Caco-2 (cell line): ENCODE results near the gene PRX. TPM values are rescaled to one million over a fixed set of nuclear protein-coding genes. Genes with fewer than 3 reads are reported as not detected.

Experiments
- BruUV-seq: library from RNA; stranded (reverse); fragments of 400-500 nt; replicated peaks from 2 replicates; lab custom pipeline; 2021; lab: Mats Ljungman, UMichigan
- CTCF ChIA-PET: fragments of 300-600 bp; sonication (Branson Sonifier 250); formaldehyde crosslinking; loops from one replicate; lab custom pipeline; 2022; ENCODE audit warnings: antibody characterized with exemption; lab: Charles Lee
- POLR2A ChIA-PET: fragments of 300-600 bp; sonication (Branson Sonifier 250); formaldehyde crosslinking; loops from one replicate; lab custom pipeline; 2022; ENCODE audit warnings: antibody characterized with exemption; lab: Charles Lee
- DNase-seq, 2 experiments: peaks; one replicate each; pipeline versions ENCODE4 v3.0.0 to v3.0.0-alpha.2; 2020 to 2022
- H3K27me3 ChIP-seq: replicated peaks from 2 replicates; pipeline ENCODE4 v1.6.0; 2011; ENCODE audit warnings: low read length; ENCODE audit not compliant: control insufficient read depth, insufficient read depth
- H3K36me3 ChIP-seq: 2 replicates; pipeline ENCODE4 v1.5.1; 2011; ENCODE audit warnings: low read length; ENCODE audit not compliant: control insufficient read depth, insufficient read depth
- H3K4me1 ChIP-seq: fragments of 250-450 bp; sonication (Bioruptor Pico); 2 replicates; pipeline ENCODE4 v1.5.1; 2020; ENCODE audit warnings: mild to moderate bottlenecking
- H3K4me3 ChIP-seq: 2 replicates; pipeline ENCODE4 v1.5.1; 2011; ENCODE audit warnings: low read depth, mild to moderate bottlenecking, control low read depth, low read length
- H3K9me3 ChIP-seq: fragments of 250-450 bp; sonication (Bioruptor Pico); 2 replicates; pipeline ENCODE4 v1.5.1; 2020; ENCODE audit warnings: mild to moderate bottlenecking, moderate library complexity
- H3K27ac Mint-ChIP-seq: one replicate; pipeline ENCODE4 v1.8.0; 2022; ENCODE audit warnings: mixed read lengths; ENCODE audit not compliant: unreplicated experiment
- H3K27me3 Mint-ChIP-seq: one replicate; pipeline ENCODE4 v1.8.0; 2022; ENCODE audit warnings: mixed read lengths; ENCODE audit not compliant: insufficient read depth, unreplicated experiment
- H3K36me3 Mint-ChIP-seq: one replicate; pipeline ENCODE4 v1.8.0; 2022; ENCODE audit warnings: mild to moderate bottlenecking, mixed read lengths; ENCODE audit not compliant: insufficient read depth, unreplicated experiment
- H3K4me1 Mint-ChIP-seq: one replicate; pipeline ENCODE4 v1.8.0; 2022; ENCODE audit warnings: low read depth, mixed read lengths; ENCODE audit not compliant: unreplicated experiment
- H3K4me3 Mint-ChIP-seq: one replicate; pipeline ENCODE4 v1.8.0; 2022; ENCODE audit warnings: mild to moderate bottlenecking, moderate library complexity, mixed read lengths; ENCODE audit not compliant: unreplicated experiment
- H3K9me3 Mint-ChIP-seq: one replicate; pipeline ENCODE4 v1.8.0; 2022; ENCODE audit warnings: mixed read lengths; ENCODE audit not compliant: unreplicated experiment
- CTCF ChIP-seq, 2 experiments: fragments of 200-600 bp in 1 of 2; IDR thresholded peaks; 1 replicate in 1 of 2; 2 replicates in 1 of 2; pipeline versions ENCODE4 v1.5.1 to v1.8.0; 2011 to 2022; ENCODE audit warnings: antibody characterized with exemption in 1 of 2, control low read depth in 1 of 2, inconsistent platforms in 1 of 2, low read depth in 1 of 2, low read length in 1 of 2, mild to moderate bottlenecking in 1 of 2, moderate library complexity in 1 of 2; ENCODE audit not compliant: insufficient read depth in 1 of 2, severe bottlenecking in 1 of 2, unreplicated experiment in 1 of 2
- intact Hi-C: fragments of 100-400 bp; cut with micrococcal nuclease; formaldehyde crosslinking; loops from one replicate; pipeline ENCODE4 v1.10.0; 2022; ENCODE audit not compliant: unreplicated experiment
- total RNA-seq: library from RNA; stranded (reverse); gene quantifications from 2 replicates; pipeline ENCODE4 v1.2.3, GENCODE V29; 2022

Gene PRX
- total RNA-seq, 1 experiment from 2014 or later = 2.5 TPM

- ChIA-PET CTCF (interaction anchor here (1.2 kb wide), 1 partner anchor 64 kb away, joined by 4 read pairs; no protein-coding TSS in a partner anchor), POLR2A (no interaction called here)
- BruUV-seq = no TSS peak
- intact Hi-C loops = no loop called here
- Mint-ChIP-seq H3K9me3 (no peaks in the 10 kb centered on the region), H3K4me1 (no peaks in the 10 kb centered on the region), H3K27ac (peak overlapping the region; percentile 36), H3K4me3 (no peak overlapping the region), H3K27me3 (no peaks in the 10 kb centered on the region), H3K36me3 (peaks cover 6% of the 10 kb centered on the region)
- no peak overlapping the region for H3K4me3 ChIP-seq
- no peaks in the 10 kb centered on the region for H3K27me3 ChIP-seq
- no peaks in the 10 kb centered on the region for H3K9me3 ChIP-seq
- no peaks in the 10 kb centered on the region for H3K36me3 ChIP-seq
- no peaks in the 10 kb centered on the region for H3K4me1 ChIP-seq
- no peak for TF ChIP-seq CTCF (IDR thresholded peaks at IDR 0.05; ENCODE audit: insufficient read depth in 1 of 2, low read depth in 1 of 2, low read length in 1 of 2, severe bottlenecking in 1 of 2, unreplicated experiment in 1 of 2)
- DNase-seq = no peak
Observed at GRCh38 chr19:40355975-40356680, 57.0 kb downstream of the PRX start.

- Mint-ChIP-seq H3K36me3 (peaks cover 14% of the 10 kb centered on the region), H3K27ac (peak overlapping the region; percentile 85), H3K4me1 (no peaks in the 10 kb centered on the region), H3K9me3 (no peaks in the 10 kb centered on the region), H3K4me3 (peak overlapping the region; percentile 92), H3K27me3 (no peaks in the 10 kb centered on the region)
- peak in 1 of 2 experiments; percentile 14 for DNase-seq
- CTCF ChIA-PET = interaction anchor here (0.8 to 1.2 kb wide), 3 partner anchors 32 to 72 kb away, joined by 6 to 7 read pairs (median 6); no protein-coding TSS in a partner anchor
- POLR2A ChIA-PET = interaction anchor here (0.5 to 1.2 kb wide), 3 partner anchors 72 to 142 kb away, joined by 3 to 14 read pairs (median 5); partner anchors contain the start of gene BLVRB
- Histone ChIP-seq H3K36me3 (no peaks in the 10 kb centered on the region), H3K4me3 (peak overlapping the region; percentile 79), H3K9me3 (no peaks in the 10 kb centered on the region), H3K4me1 (0 out of 2 replicates have a peak, but pooled peaks cover 5% of the 10 kb centered on the region), H3K27me3 (no peaks in the 10 kb centered on the region)
- TF ChIP-seq CTCF (IDR thresholded peaks at IDR 0.05; ENCODE audit: insufficient read depth in 1 of 2, low read depth in 1 of 2, low read length in 1 of 2, severe bottlenecking in 1 of 2, unreplicated experiment in 1 of 2) = no peak
- intact Hi-C loops = loop anchor here (1.0 to 2.0 kb wide), 2 partner anchors 72 to 94 kb away; no protein-coding TSS in a partner anchor
- TSS peak; percentile 77 for BruUV-seq
Observed at GRCh38 chr19:40348961-40349507, 64.1 kb downstream of the PRX start.

- TF ChIP-seq CTCF (IDR thresholded peaks at IDR 0.05; ENCODE audit: insufficient read depth in 1 of 2, low read depth in 1 of 2, low read length in 1 of 2, severe bottlenecking in 1 of 2, unreplicated experiment in 1 of 2) = no peak
- H3K27me3 ChIP-seq = no peaks in the 10 kb centered on the region
- ChIA-PET CTCF (interaction anchor here (0.6 to 1.2 kb wide), 6 partner anchors 33 to 920 kb away, joined by 6 to 9 read pairs (median 6); no protein-coding TSS in a partner anchor), POLR2A (interaction anchor here (0.5 to 1.2 kb wide), 6 partner anchors 42 to 176 kb away, joined by 3 to 14 read pairs (median 4); partner anchors contain the start of gene BLVRB)
- H3K4me3 Mint-ChIP-seq = peak within 1 kb of the TSS; percentile 92
- peak within 1 kb of the TSS; percentile 79 for H3K4me3 ChIP-seq
- H3K9me3 Mint-ChIP-seq = no peaks in the 10 kb centered on the region
- no peaks in the 10 kb centered on the region for H3K27me3 Mint-ChIP-seq
- intact Hi-C loops = loop anchor here (1.0 to 2.0 kb wide), 2 partner anchors 72 to 95 kb away; no protein-coding TSS in a partner anchor
- 0 out of 2 replicates have a peak, but pooled peaks cover 5% of the 10 kb centered on the region for H3K4me1 ChIP-seq
- H3K9me3 ChIP-seq = no peaks in the 10 kb centered on the region
- peak; percentile 100 for DNase-seq
- H3K27ac Mint-ChIP-seq = peak within 1 kb of the TSS; percentile 85
- no peaks in the 10 kb centered on the region for H3K36me3 ChIP-seq
- no TSS peak for BruUV-seq
- H3K36me3 Mint-ChIP-seq = peaks cover 14% of the 10 kb centered on the region
- H3K4me1 Mint-ChIP-seq = no peaks in the 10 kb centered on the region
Observed at GRCh38 chr19:40348125-40348913, 64.9 kb downstream of the PRX start, which contains the start of the genes C19orf47 and PLD3. Gene C19orf47 (minus strand): TSS chr19:40348397. CDS start chr19:40341857, 6,540 bp downstream. Gene PLD3 (plus strand): TSS chr19:40348695. CDS start chr19:40366484, 17,789 bp downstream.
